HTR-8/SVneo (cell line): ENCODE data around the gene PEX26.
"Not testable (repeated sequence)": the region's sequence is repeated elsewhere in the genome, so short reads cannot be mapped to it uniquely, and the experiment has no call there.

Experiments
- DNase-seq: peaks from one replicate; pipeline ENCODE4 v3.0.0; 2011; ENCODE audit warnings: low spot score, mixed read lengths; ENCODE audit not compliant: insufficient read length
- FAIRE-seq: peaks from 2 replicates; lab custom pipeline; 2011; peaks lifted over from hg19 to GRCh38; lab: Jason Lieb, UNC

PEX26 gene

GRCh38 chr22:18113680-18114394 lies 36.0 kb downstream of the PEX26 start:
- FAIRE-seq = no peak
- DNase-seq = no peak

DNA sequence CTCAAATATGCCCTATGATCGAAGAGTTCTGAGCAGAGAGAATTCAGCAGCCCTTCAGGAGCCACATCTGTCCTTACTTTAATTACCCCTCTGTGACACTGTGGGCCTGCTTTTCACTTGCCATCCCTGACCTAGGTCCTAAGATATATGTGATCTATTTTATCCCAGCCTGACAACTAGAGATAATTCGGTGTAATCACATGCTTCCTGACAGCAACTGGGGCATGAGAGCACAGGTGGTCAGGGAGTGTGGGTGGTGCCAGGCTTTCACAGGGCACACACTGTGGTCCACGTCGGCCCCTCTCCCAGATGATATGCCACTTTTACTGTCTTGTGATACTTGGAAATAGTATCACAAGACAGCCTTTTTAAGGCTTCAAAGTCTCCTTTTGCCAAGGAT lies 36.7 kb downstream of the PEX26 start:
- no peak for DNase-seq
- FAIRE-seq = no peak

DNA sequence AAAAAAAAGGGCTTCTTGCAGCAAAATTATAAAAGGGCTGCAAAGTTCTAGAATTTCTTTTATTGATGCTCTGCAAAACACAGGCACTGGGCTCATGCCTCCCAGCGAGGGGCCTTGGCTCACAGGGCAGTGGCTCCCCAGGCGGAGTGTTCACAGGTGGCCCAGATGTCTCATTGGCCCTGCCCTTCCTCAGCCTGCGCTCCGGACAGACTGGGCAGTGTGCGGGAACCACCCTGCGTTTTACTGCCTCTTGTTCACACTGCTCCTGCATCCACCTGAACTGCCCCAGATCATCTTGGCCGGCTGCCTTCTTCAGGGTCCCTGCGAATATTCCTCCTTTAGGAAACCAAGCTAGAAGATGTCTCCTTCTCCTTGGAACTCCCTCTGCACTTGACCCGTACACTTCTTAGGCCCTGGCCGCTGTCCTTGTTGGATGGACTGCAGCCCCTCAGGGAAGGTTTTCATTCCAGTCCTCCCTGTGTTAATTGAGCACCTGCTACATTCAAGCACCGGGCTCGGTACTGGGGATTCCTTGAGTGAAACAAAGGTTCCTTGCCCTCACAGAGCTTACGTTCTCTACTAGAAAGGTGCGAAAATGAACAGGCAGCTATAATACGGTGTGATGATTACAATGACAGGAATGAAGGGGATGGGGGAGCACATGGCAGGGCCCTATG lies 37.3 kb downstream of the PEX26 start:
- FAIRE-seq (no peak), DNase-seq (no peak)

DNA sequence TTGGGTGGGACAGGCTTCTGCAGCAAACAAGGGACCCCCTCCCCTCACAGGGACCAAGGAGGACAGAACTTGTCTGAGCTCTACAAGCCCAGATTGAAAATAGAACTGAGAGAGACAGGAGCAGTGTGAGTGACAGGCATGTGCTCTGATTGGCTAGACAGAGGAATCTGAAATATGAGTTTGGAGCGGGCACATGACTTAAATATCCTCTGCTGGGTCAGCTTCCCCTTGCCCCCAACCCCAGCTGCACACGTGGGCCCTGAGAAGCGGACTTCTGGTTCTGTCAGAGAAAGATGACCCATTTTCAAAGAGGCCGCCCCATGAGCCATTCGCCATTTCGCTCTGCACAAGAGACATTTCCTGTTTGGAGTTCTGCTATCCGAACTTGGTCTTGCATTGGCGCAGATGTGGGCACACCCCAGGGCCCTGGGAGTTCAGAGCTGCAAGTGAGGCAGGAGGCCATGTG lies 38.1 kb downstream of the PEX26 start:
- FAIRE-seq (no peak), DNase-seq (no peak)

DNA sequence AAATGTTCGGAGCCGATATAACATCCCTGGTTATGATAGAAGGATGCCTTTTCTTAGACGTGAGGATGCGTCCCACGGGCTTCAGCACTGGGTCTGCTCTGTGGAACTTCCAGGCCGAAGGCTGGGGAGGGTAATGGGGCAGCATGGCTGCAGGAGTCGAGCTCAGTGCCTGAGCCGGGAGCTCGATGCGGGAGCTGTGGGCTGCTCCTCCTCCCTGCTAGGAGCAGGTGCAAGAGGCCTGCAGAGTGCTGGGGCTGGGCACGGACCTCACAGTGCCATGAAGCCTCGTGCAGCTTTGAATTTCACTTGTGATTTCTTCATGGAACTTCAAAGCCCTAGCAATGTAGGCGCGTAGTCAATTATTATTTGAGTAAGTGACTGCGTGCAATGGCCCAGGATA lies 38.8 kb downstream of the PEX26 start:
- FAIRE-seq (no peak), DNase-seq (no peak)

- no peak for FAIRE-seq
These were observed 40.6 kb downstream of the PEX26 start for GRCh38 chr22:18118345-18118915.

GRCh38 chr22:18119409-18120110 lies 41.8 kb downstream of the PEX26 start:
- DNase-seq = no peak
- FAIRE-seq = no peak

More at GRCh38 chr22:18118345-18118915, 40.6 kb downstream of the PEX26 start:
- no peak for DNase-seq

GRCh38 chr22:18120857-18121256 lies 43.1 kb downstream of the PEX26 start:
- DNase-seq (no peak), FAIRE-seq (no peak)

DNA sequence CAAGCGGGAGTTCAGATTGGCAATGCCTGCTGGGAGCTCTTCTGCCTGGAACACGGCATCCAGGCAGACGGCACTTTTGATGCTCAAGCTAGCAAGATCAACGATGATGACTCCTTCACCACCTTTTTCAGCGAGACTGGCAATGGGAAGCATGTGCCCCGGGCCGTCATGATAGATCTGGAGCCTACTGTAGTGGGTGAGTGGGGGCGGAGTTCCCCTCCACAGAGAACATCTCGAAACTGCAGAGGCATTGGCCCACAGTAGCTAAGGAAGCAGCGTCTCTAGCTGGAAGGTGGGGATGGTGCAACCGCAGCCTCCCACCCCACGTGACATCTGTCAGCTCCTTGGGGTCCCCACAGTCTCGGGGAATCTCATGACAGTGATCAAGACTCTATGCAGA lies 43.7 kb downstream of the PEX26 start:
- no peak for FAIRE-seq
- no peak for DNase-seq

GRCh38 chr22:18121954-18122554 lies 44.3 kb downstream of the PEX26 start:
- no peak for FAIRE-seq

GRCh38 chr22:18123476-18124025 lies 45.8 kb downstream of the PEX26 start:
- DNase-seq, FAIRE-seq: not testable (repeated sequence)

More at GRCh38 chr22:18121954-18122554, 44.3 kb downstream of the PEX26 start:
- no peak for DNase-seq

GRCh38 chr22:18126606-18127005 lies 48.8 kb downstream of the PEX26 start:
- DNase-seq (no peak), FAIRE-seq (no peak)

GRCh38 chr22:18130018-18130417 lies 52.2 kb downstream of the PEX26 start:
- FAIRE-seq (no peak), DNase-seq (no peak)

DNA sequence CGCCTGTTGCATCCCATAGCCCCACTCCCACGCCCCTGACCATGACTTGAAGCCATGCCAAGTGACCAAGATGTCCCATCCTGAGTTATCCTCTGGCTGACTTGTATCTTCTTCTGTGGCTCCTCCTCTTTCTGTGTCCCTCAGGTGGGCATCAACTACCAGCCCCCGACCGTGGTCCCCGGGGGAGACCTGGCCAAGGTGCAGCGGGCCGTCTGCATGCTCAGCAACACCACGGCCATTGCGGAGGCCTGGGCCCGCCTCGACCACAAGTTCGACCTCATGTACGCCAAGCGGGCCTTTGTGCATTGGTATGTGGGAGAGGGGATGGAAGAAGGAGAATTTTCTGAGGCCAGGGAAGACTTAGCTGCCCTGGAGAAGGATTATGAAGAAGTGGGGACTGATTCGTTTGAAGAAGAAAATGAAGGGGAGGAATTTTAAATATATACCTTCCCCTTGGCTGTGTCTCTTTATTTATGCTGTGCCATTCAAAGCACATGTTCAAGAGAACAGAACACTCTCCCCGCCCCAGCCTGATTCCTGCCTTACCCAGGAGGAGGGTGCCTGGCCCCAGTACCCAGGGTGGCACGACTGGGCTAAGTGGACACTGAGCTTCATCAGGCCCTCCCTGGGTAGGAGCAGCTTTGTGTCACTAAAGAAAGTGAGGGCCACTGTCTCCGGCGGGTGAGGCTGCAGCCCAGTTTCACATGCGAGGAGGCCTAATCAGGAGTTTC lies 53.1 kb downstream of the PEX26 start:
- FAIRE-seq = no peak
- DNase-seq = no peak

- FAIRE-seq (no peak), DNase-seq (no peak)
These were observed 55.7 kb downstream of the PEX26 start for GRCh38 chr22:18133452-18133851.

GRCh38 chr22:18136563-18137320 lies 59.0 kb downstream of the PEX26 start:
- no peak for FAIRE-seq
- DNase-seq = no peak

DNA sequence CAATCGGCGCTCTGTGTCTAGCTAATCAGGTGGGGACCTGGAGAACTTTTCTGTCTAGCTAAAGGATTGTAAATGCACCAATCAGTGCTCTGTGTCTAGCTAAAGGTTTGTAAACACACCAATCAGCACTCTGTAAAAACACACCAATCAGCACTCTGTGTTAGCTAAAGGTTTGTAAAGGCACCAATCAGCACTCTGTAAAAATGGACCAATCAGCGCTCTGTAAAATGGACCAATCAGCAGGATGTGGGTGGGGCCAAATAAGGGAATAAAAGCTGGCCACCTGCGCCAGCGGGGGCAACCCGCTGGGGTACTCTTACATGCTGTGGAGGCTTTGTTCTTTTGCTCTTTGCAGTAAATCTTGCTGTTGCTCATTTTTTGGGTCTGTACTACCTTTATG lies 63.2 kb downstream of the PEX26 start:
- not testable (repeated sequence) for FAIRE-seq

DNA sequence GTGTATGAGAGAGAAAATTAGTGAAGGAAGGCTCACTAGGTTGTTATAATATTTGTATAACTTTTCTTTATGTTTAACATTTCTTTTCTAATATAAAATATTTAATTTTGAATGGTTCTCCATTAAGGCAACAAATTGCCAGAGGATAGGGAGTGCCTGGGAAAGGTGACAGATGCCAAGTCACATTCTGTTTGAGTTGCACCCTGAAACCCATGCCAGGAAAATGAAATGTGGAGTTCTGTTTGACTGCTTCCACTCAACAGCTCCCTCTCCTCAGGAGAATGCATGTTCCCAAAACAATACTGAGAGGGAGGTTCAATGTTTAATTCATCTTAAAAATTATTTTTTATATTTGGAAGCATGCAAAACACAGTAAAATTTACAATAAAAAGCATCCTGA lies 66.3 kb downstream of the PEX26 start:
- DNase-seq = no peak
- no peak for FAIRE-seq

More for the DNA sequence above, 63.2 kb downstream of the PEX26 start:
- DNase-seq = not testable (repeated sequence)
